A549 (cell line): ENCODE measurements around the gene TBCK. TPM values are rescaled to one million over a fixed set of nuclear protein-coding genes. Genes with fewer than 3 reads are reported as not detected.

Source experiments
- ATAC-seq, 2 experiments: fragments of 200-7000 bp in 1 of 2; fragments of >200 bp in 1 of 2; cut with Nextera tagmentation in 1 of 2; cut with Tn5 transposase in 1 of 2; 3 replicates each; pipeline versions ENCODE4 v1.8.0 to v1.9.1; 2018 to 2020; ENCODE audit warnings: mild to moderate bottlenecking in 1 of 2, moderate library complexity in 1 of 2
- CTCF ChIA-PET: fragments of 300-600 bp; sonication (Branson Sonifier 250); formaldehyde crosslinking; extraction: SDS; loops from one replicate; lab custom pipeline; 2021; ENCODE audit warnings: antibody characterized with exemption, inconsistent platforms; lab: Yijun Ruan, JAX
- POLR2A ChIA-PET: fragments of 350-600 bp; formaldehyde crosslinking; extraction: SDS; loops from one replicate; lab custom pipeline; 2021; ENCODE audit warnings: antibody characterized with exemption, inconsistent platforms; lab: Yijun Ruan, JAX
- DNase-seq, 2 experiments: peaks; one replicate each; pipeline versions ENCODE4 v3.0.0 to v3.0.0-alpha.2; 2011 to 2016; ENCODE audit warnings: low read depth in 1 of 2, low spot score in 1 of 2
- FAIRE-seq: peaks from 2 replicates; lab custom pipeline; 2011; peaks lifted over from hg19 to GRCh38; lab: Jason Lieb, UNC
- H3K27ac ChIP-seq, 2 experiments: fragments of >200 bp; sonication (Bioruptor Twin); formaldehyde crosslinking; 3 replicates each; pipeline ENCODE4 v1.5.1; 2016 to 2017
- H3K4me1 ChIP-seq: fragments of >200 bp; sonication (Bioruptor Twin); formaldehyde crosslinking; 3 replicates; pipeline ENCODE4 v1.6.1; 2016
- H3K4me2 ChIP-seq: fragments of >200 bp; sonication (Bioruptor Twin); formaldehyde crosslinking; 3 replicates; pipeline ENCODE4 v1.6.1; 2016
- H3K4me3 ChIP-seq: fragments of >200 bp; sonication (Bioruptor Twin); formaldehyde crosslinking; 3 replicates; pipeline ENCODE4 v1.5.1; 2016
- H3K9me3 ChIP-seq: fragments of >200 bp; sonication (Bioruptor Twin); formaldehyde crosslinking; 3 replicates; pipeline ENCODE4 v1.6.1; 2016
- CEBPB ChIP-seq, 2 experiments: fragments of >200 bp in 1 of 2; sonication (Bioruptor Twin) in 1 of 2; formaldehyde crosslinking in 1 of 2; IDR thresholded peaks; 2 replicates each; pipeline ENCODE4 v1.6.1; 2012 to 2016
- CHD4 ChIP-seq: fragments of 200-600 bp; sonication (generic); IDR thresholded peaks from 2 replicates; pipeline ENCODE4 v1.6.1; 2016; ENCODE audit warnings: antibody characterized with exemption, mild to moderate bottlenecking, borderline replicate concordance
- EHF ChIP-seq: fragments of 250-450 bp; sonication (Bioruptor Pico); IDR thresholded peaks from 2 replicates; pipeline ENCODE4 v1.5.0; 2020; ENCODE audit warnings: mild to moderate bottlenecking
- EHMT2 ChIP-seq: fragments of 200-600 bp; sonication (generic); IDR thresholded peaks from 2 replicates; pipeline ENCODE4 v1.6.1; 2016; ENCODE audit warnings: antibody characterized with exemption, low read depth, mild to moderate bottlenecking, moderate library complexity
- ESRRA ChIP-seq: fragments of 150-350 bp; IDR thresholded peaks from 2 replicates; pipeline ENCODE4 v1.6.1; 2014; ENCODE audit warnings: mild to moderate bottlenecking, low read length, borderline replicate concordance
- FOSL2 ChIP-seq, 2 experiments: fragments of 450-650 bp in 1 of 2; fragments of >200 bp in 1 of 2; sonication (Bioruptor Twin) in 1 of 2; formaldehyde crosslinking; IDR thresholded peaks; 2 replicates each; pipeline versions ENCODE4 v1.5.0 to v1.6.1; 2016 to 2020; ENCODE audit warnings: mild to moderate bottlenecking in 1 of 2, moderate library complexity in 1 of 2
- FOXS1 ChIP-seq: fragments of 250-450 bp; sonication (Bioruptor Pico); IDR thresholded peaks from 2 replicates; pipeline ENCODE4 v1.5.0; 2020; ENCODE audit warnings: mild to moderate bottlenecking, moderate library complexity
- GATA3 ChIP-seq: IDR thresholded peaks from 2 replicates; pipeline ENCODE4 v1.6.1; 2012; ENCODE audit warnings: borderline replicate concordance
- HOXA7 ChIP-seq: fragments of 250-450 bp; sonication (Bioruptor Pico); IDR thresholded peaks from 2 replicates; pipeline ENCODE4 v1.5.0; 2020; ENCODE audit warnings: mild to moderate bottlenecking, moderate library complexity
- JUN ChIP-seq, 2 experiments: fragments of >200 bp; sonication (Bioruptor Twin); formaldehyde crosslinking; IDR thresholded peaks; 2 replicates in 1 of 2; 3 replicates in 1 of 2; pipeline ENCODE4 v1.6.1; 2016 to 2017
- MAFK ChIP-seq: fragments of 450-650 bp; IDR thresholded peaks from 2 replicates; pipeline ENCODE4 v1.6.1; 2014; ENCODE audit not compliant: partially characterized antibody
- MAZ ChIP-seq: fragments of 150-350 bp; IDR thresholded peaks from 2 replicates; pipeline ENCODE4 v1.6.1; 2014; ENCODE audit warnings: antibody characterized with exemption, low read depth, low read length, borderline replicate concordance
- NFE2L2 ChIP-seq: fragments of 150-350 bp; conservative IDR thresholded peaks from 2 replicates; pipeline ENCODE4 v1.6.1; 2014; ENCODE audit warnings: low read length
- POLR2A ChIP-seq: IDR thresholded peaks from 2 replicates; pipeline ENCODE4 v1.6.1; 2012; ENCODE audit warnings: mild to moderate bottlenecking, low read length
- POLR2AphosphoS2 ChIP-seq: conservative IDR thresholded peaks from 2 replicates; pipeline ENCODE4 v1.6.1; 2012; ENCODE audit warnings: low read length, improper control_type of control experiment, inconsistent platforms
- RAD21 ChIP-seq, 2 experiments: fragments of >200 bp in 1 of 2; sonication (Bioruptor Twin) in 1 of 2; formaldehyde crosslinking in 1 of 2; IDR thresholded peaks in 1 of 2; conservative IDR thresholded peaks in 1 of 2; 2 replicates in 1 of 2; 3 replicates in 1 of 2; pipeline ENCODE4 v1.6.1; 2012 to 2018; ENCODE audit warnings: inconsistent platforms in 1 of 2
- RARB ChIP-seq: fragments of 250-450 bp; sonication (Bioruptor Pico); IDR thresholded peaks from 2 replicates; pipeline ENCODE4 v1.8.0; 2021; ENCODE audit warnings: mild to moderate bottlenecking, moderate library complexity
- RFX5 ChIP-seq: fragments of 450-650 bp; IDR thresholded peaks from 2 replicates; pipeline ENCODE4 v1.7.1; 2014; ENCODE audit warnings: antibody characterized with exemption, mild to moderate bottlenecking, moderate library complexity
- RNF2 ChIP-seq: fragments of 200-600 bp; sonication (generic); IDR thresholded peaks from 2 replicates; pipeline ENCODE4 v1.6.1; 2016; ENCODE audit warnings: low read depth, mild to moderate bottlenecking, antibody characterized with exemption, moderate library complexity, borderline replicate concordance
- SMC3 ChIP-seq: fragments of >200 bp; sonication (Bioruptor Twin); formaldehyde crosslinking; IDR thresholded peaks from 3 replicates; pipeline ENCODE4 v1.6.1; 2018; ENCODE audit warnings: inconsistent platforms
- SREBF2 ChIP-seq: fragments of 450-650 bp; IDR thresholded peaks from 2 replicates; pipeline ENCODE4 v1.6.1; 2014; ENCODE audit warnings: mild to moderate bottlenecking, moderate library complexity
- ZFP36 ChIP-seq: fragments of 450-650 bp; IDR thresholded peaks from 2 replicates; pipeline ENCODE4 v1.6.1; 2014; ENCODE audit warnings: borderline replicate concordance; ENCODE audit not compliant: partially characterized antibody
- ZNF302 ChIP-seq: fragments of 250-450 bp; sonication (Bioruptor Pico); IDR thresholded peaks from 2 replicates; pipeline ENCODE4 v1.9.0; 2021; ENCODE audit warnings: inconsistent platforms, mild to moderate bottlenecking, moderate library complexity
- WGBS: methylation state at CpG from one replicate; pipeline ENCODE4 v1.1.6; 2017; ENCODE audit errors: missing lambda C conversion rate; 5-methylcytosine and 5-hydroxymethylcytosine counted together
- polyA plus RNA-seq, 4 experiments: library from polyadenylated mRNA; depleted of rRNA in 3 of 4; stranded (reverse); fragments of >200 nt; fragmentation: RNase III in 1 of 4; extraction: RNeasy Plus Mini Kit Qiagen cat#74134 plus additional on column Dnase treatment in 1 of 4; gene quantifications; 2 replicates in 3 of 4; 3 replicates in 1 of 4; pipeline ENCODE4 v1.2.3, GENCODE V29; 2011 to 2017
- TF ChIP-seq, protein P1 (sequence below): fragments of >200 bp; sonication (Bioruptor Twin); formaldehyde crosslinking; IDR thresholded peaks from 3 replicates; pipeline ENCODE4 v1.6.1; 2016
- TF ChIP-seq, protein P2 (sequence below): fragments of >200 bp; sonication (Bioruptor Twin); formaldehyde crosslinking; IDR thresholded peaks from 3 replicates; pipeline ENCODE4 v1.5.1; 2016
- TF ChIP-seq, protein P3 (sequence below): IDR thresholded peaks from 2 replicates; pipeline ENCODE4 v1.6.1; 2012

TBCK gene
- polyA plus RNA-seq, 2 of the 4 experiments (the other 2 are of a cell fraction): 3.9 to 18.4 TPM

DNA sequence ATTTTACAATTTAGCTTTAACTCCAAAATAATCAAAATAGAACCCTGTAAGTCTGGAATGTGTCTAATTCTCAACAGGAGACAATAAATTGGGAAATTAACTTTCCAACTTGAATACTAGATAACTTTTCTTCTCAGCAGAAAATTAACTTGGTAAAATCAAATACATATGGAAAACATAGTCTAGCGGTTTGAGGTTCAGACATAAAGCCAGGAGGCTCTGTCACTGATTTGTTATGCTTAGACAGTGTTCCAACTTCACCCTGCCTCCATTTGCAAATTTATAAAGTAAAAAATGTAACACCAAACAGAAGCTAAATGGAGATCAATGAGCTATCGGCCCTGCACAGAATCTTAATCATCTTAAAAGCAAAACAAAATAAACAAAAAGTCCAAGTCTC is 46.3 kb downstream of the TBCK start:
- TF ChIP-seq, protein P1, sequence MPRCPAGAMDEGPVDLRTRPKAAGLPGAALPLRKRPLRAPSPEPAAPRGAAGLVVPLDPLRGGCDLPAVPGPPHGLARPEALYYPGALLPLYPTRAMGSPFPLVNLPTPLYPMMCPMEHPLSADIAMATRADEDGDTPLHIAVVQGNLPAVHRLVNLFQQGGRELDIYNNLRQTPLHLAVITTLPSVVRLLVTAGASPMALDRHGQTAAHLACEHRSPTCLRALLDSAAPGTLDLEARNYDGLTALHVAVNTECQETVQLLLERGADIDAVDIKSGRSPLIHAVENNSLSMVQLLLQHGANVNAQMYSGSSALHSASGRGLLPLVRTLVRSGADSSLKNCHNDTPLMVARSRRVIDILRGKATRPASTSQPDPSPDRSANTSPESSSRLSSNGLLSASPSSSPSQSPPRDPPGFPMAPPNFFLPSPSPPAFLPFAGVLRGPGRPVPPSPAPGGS: no peak
- TF ChIP-seq MAFK (no peak), NFE2L2 (no peak), ZNF302 (CRISPR knock-in tag) (no peak), EHMT2 (no peak), CEBPB (IDR thresholded peaks at IDR 0.05) (no peak)
- Histone ChIP-seq H3K4me1 (peaks cover 6% of the 10 kb centered on the region), H3K4me3 (no peak overlapping the region), H3K9me3 (no peaks in the 10 kb centered on the region), H3K27ac (no peak overlapping the region), H3K4me2 (no peak overlapping the region)
- no peak for ATAC-seq
- ChIA-PET POLR2A (no interaction called here), CTCF (no interaction called here)
- FAIRE-seq: no peak
- DNase-seq: no peak
- WGBS: 78% methylated on average over 2 of the region's 2 CpGs

DNA sequence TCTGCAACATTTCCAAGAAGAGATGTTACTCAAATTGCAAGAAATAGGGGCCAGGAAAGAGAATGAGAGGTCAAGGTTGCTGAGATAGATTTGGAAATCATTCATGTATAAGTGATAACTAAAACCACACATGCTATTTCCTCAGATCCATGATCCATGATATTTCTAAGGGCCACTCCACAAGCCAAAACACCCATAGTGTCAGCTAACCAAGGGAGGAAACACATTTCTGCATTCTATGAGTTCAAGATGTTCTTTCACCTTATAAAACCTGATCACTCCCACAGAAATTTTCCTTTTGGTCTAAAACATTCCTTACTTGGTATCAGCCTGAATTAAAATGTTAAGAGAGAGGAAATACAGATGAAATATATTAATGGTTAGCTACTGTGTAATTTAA is 47.2 kb downstream of the TBCK start:
- no peak overlapping the region for H3K27ac ChIP-seq
- TF ChIP-seq EHF: no peak
- TF ChIP-seq, all 56 proteins: peak for 0
- Histone ChIP-seq H3K4me3 (no peak overlapping the region), H3K4me2 (no peak overlapping the region), H3K4me1 (peaks cover 16% of the 10 kb centered on the region), H3K9me3 (no peaks in the 10 kb centered on the region)
- FAIRE-seq (no peak), DNase-seq (no peak), ATAC-seq (no peak)
- ChIA-PET CTCF (no interaction called here), POLR2A (no interaction called here)

DNA sequence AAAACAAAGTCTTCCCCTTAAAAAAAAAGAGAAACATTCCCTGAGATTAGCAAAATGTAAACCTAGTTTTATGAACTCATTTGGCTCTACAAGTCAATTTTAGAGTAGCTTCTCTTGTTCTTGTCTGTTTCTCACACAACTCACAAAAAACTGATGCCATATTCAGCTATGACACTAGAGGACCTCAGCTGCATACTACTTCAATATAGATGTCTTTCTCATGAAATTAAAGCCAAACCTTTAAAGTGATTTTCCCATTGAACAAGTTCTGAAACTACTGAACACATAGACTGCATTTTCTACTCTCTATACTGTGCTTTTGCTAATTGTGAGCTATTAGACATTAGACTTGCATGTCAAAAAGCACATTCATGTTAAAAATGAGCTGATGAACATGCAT is 49.8 kb downstream of the TBCK start:
- ChIA-PET POLR2A (interaction anchor here (0.7 kb wide), 1 partner anchor 49 kb away, joined by 3 read pairs; the partner anchor contains the start of gene TBCK), CTCF (interaction anchor here (0.6 to 1.2 kb wide), 8 partner anchors 11 to 237 kb away, joined by 3 to 8 read pairs (median 3); partner anchors contain the start of gene TBCK)
- Histone ChIP-seq H3K4me2 (no peak overlapping the region), H3K9me3 (no peaks in the 10 kb centered on the region), H3K27ac (no peak overlapping the region), H3K4me1 (peaks cover 30% of the 10 kb centered on the region), H3K4me3 (no peak overlapping the region)
- TF ChIP-seq POLR2AphosphoS2 (no peak), GATA3 (no peak), HOXA7 (CRISPR knock-in tag) (no peak), RFX5 (no peak), SREBF2 (no peak), RAD21 (conservative IDR thresholded peaks at IDR 0.05 in 1 of 2, IDR thresholded peaks at IDR 0.05 in 1 of 2) (peak; percentile 72 to 76), EHMT2 (no peak), MAFK (no peak), SMC3 (peak; percentile 52), RNF2 (no peak), ZFP36 (no peak), POLR2A (no peak), CEBPB (IDR thresholded peaks at IDR 0.05) (no peak), RARB (CRISPR knock-in tag) (no peak), ESRRA (no peak), CHD4 (no peak), MAZ (no peak), JUN (IDR thresholded peaks at IDR 0.05) (no peak), NFE2L2 (no peak), FOXS1 (CRISPR knock-in tag) (no peak), FOSL2 (IDR thresholded peaks at IDR 0.05) (no peak), FOSL2 (CRISPR knock-in tag; IDR thresholded peaks at IDR 0.05) (no peak)
- TF ChIP-seq, protein P2, sequence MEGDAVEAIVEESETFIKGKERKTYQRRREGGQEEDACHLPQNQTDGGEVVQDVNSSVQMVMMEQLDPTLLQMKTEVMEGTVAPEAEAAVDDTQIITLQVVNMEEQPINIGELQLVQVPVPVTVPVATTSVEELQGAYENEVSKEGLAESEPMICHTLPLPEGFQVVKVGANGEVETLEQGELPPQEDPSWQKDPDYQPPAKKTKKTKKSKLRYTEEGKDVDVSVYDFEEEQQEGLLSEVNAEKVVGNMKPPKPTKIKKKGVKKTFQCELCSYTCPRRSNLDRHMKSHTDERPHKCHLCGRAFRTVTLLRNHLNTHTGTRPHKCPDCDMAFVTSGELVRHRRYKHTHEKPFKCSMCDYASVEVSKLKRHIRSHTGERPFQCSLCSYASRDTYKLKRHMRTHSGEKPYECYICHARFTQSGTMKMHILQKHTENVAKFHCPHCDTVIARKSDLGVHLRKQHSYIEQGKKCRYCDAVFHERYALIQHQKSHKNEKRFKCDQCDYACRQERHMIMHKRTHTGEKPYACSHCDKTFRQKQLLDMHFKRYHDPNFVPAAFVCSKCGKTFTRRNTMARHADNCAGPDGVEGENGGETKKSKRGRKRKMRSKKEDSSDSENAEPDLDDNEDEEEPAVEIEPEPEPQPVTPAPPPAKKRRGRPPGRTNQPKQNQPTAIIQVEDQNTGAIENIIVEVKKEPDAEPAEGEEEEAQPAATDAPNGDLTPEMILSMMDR: peak; percentile 73
- TF ChIP-seq, protein P3, sequence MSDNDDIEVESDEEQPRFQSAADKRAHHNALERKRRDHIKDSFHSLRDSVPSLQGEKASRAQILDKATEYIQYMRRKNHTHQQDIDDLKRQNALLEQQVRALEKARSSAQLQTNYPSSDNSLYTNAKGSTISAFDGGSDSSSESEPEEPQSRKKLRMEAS: no peak
- peak; percentile 2 to 63 for DNase-seq
- no peak for FAIRE-seq
- peak; percentile 64 to 65; a peak in 4 of 6 replicates for ATAC-seq
